ENCODE data around the gene C9orf85.
A peak's percentile ranks its signal among the peaks of the same experiment; 100 is the strongest.

DNA sequence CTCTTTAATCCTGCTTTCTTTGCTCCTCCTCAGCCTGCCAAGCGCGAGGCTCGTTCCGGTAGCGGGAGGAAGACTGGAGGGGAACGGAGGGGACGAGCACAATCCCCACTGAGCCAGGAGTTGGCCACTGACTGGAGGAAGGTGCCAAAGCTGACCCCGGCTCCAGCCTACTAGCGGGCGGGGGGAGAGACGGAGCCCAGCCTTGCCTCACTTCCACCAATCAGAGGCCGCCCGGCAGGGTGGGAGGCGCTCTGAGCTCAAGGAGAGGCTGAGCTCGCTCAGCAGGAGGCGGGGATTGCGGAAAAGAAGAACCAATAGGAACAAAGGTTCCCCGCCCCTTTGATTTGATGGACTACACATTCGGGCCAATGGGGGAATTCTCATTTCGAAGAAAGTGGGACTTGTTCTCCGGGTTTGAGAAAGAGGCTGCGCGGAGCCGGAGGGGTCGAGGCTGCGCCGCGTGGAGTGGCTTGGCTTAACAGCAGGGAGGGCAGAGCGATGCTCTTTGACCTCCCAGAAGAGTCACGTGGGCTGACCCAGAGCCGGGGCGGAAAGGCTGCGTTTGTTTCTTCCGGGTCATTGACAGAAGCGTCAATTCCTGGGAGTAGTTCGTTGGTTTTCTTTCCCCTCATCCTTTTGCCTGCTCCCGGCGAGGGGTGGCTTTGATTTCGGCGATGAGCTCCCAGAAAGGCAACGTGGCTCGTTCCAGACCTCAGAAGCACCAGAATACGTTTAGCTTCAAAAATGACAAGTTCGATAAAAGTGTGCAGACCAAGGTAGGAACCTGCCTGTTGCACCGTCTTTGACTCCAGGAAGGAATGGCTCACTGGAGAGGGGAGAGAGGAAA, at the start of gene C9orf85, which contains the start of gene ABHD17B:
- TF ChIP-seq, protein P1, sequence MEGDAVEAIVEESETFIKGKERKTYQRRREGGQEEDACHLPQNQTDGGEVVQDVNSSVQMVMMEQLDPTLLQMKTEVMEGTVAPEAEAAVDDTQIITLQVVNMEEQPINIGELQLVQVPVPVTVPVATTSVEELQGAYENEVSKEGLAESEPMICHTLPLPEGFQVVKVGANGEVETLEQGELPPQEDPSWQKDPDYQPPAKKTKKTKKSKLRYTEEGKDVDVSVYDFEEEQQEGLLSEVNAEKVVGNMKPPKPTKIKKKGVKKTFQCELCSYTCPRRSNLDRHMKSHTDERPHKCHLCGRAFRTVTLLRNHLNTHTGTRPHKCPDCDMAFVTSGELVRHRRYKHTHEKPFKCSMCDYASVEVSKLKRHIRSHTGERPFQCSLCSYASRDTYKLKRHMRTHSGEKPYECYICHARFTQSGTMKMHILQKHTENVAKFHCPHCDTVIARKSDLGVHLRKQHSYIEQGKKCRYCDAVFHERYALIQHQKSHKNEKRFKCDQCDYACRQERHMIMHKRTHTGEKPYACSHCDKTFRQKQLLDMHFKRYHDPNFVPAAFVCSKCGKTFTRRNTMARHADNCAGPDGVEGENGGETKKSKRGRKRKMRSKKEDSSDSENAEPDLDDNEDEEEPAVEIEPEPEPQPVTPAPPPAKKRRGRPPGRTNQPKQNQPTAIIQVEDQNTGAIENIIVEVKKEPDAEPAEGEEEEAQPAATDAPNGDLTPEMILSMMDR (IDR thresholded peaks at IDR 0.05): no peak
- TF ChIP-seq POLR2A (IDR thresholded peaks at IDR 0.05): peak; percentile 71 to 99

Data from thyroid gland (tissue), 4 donors.